Measurements from ENCODE around the gene TNS2. TPM values are rescaled to one million over a fixed set of nuclear protein-coding genes. Genes with fewer than 3 reads are reported as not detected.

TNS2 gene
- total and polyA plus RNA-seq, 2 of the 13 experiments (the other 11 are each of a cell fraction or from before 2014, with no cell fraction given), result 8.9 to 20.4 TPM

- no peak for TF ChIP-seq ZNF770 (CRISPR knock-in tag; IDR thresholded peaks at IDR 0.05)
- TF ChIP-seq, protein P1, sequence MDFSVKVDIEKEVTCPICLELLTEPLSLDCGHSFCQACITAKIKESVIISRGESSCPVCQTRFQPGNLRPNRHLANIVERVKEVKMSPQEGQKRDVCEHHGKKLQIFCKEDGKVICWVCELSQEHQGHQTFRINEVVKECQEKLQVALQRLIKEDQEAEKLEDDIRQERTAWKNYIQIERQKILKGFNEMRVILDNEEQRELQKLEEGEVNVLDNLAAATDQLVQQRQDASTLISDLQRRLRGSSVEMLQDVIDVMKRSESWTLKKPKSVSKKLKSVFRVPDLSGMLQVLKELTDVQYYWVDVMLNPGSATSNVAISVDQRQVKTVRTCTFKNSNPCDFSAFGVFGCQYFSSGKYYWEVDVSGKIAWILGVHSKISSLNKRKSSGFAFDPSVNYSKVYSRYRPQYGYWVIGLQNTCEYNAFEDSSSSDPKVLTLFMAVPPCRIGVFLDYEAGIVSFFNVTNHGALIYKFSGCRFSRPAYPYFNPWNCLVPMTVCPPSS (IDR thresholded peaks at IDR 0.05), result no peak
- TF ChIP-seq, protein P2, sequence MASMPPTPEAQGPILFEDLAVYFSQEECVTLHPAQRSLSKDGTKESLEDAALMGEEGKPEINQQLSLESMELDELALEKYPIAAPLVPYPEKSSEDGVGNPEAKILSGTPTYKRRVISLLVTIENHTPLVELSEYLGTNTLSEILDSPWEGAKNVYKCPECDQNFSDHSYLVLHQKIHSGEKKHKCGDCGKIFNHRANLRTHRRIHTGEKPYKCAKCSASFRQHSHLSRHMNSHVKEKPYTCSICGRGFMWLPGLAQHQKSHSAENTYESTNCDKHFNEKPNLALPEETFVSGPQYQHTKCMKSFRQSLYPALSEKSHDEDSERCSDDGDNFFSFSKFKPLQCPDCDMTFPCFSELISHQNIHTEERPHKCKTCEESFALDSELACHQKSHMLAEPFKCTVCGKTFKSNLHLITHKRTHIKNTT (CRISPR knock-in tag; IDR thresholded peaks at IDR 0.05), result no peak
- TF ChIP-seq POLR2AphosphoS5 (IDR thresholded peaks at IDR 0.05; ENCODE audit: low read depth, low read length), result peak; percentile 37; the same call in 1 of the 2 replicates
- no peak for TF ChIP-seq MXD1 (CRISPR knock-in tag; IDR thresholded peaks at IDR 0.05)
- TF ChIP-seq, protein P3, sequence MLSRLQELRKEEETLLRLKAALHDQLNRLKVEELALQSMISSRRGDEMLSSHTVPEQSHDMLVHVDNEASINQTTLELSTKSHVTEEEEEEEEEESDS (CRISPR knock-in tag; IDR thresholded peaks at IDR 0.05; ENCODE audit: borderline replicate concordance), result no peak
- 0 out of 2 replicates have a peak, but pooled peaks have one; percentile 23 for TF ChIP-seq YEATS4 (CRISPR knock-in tag; IDR thresholded peaks at IDR 0.05; ENCODE audit: borderline replicate concordance)
- TF ChIP-seq, protein P4, sequence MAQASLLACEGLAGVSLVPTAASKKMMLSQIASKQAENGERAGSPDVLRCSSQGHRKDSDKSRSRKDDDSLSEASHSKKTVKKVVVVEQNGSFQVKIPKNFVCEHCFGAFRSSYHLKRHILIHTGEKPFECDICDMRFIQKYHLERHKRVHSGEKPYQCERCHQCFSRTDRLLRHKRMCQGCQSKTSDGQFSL (CRISPR knock-in tag; IDR thresholded peaks at IDR 0.05), result no peak
- TF ChIP-seq ZNF484 (CRISPR knock-in tag; IDR thresholded peaks at IDR 0.05; ENCODE audit: borderline replicate concordance, low read depth), result no peak
- TF ChIP-seq ZNF251 (CRISPR knock-in tag; IDR thresholded peaks at IDR 0.05), result no peak
- TF ChIP-seq MATR3 (CRISPR knock-in tag; IDR thresholded peaks at IDR 0.05), result no peak
- TF ChIP-seq ZFP37 (CRISPR knock-in tag; IDR thresholded peaks at IDR 0.05; ENCODE audit: borderline replicate concordance), result 0 out of 2 replicates have a peak, but pooled peaks have one; percentile 44
- TF ChIP-seq, protein P5, sequence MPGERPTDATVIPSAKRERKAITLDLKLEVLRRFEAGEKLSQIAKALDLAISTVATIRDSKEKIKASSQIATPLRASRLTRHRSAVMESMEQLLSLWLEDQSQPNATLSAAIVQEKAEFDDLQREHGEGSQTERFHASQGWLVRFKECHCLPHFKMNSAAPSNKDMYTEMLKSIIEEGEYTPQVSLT (CRISPR knock-in tag; IDR thresholded peaks at IDR 0.05; ENCODE audit: borderline replicate concordance, low read depth), result no peak
- no peak for TF ChIP-seq HCFC1 (IDR thresholded peaks at IDR 0.05; ENCODE audit: low read depth, low read length)
- peak; percentile 61; the same call in 1 of the 2 replicates for TF ChIP-seq TGIF2 (CRISPR knock-in tag; IDR thresholded peaks at IDR 0.05)
- TF ChIP-seq ZNF775 (CRISPR knock-in tag; IDR thresholded peaks at IDR 0.05; ENCODE audit: borderline replicate concordance), result no peak
- no peak for TF ChIP-seq THAP7 (CRISPR knock-in tag; IDR thresholded peaks at IDR 0.05)
- TF ChIP-seq POLR2G (IDR thresholded peaks at IDR 0.05; ENCODE audit: low read depth, low read length), result no peak
- TF ChIP-seq RCOR2 (CRISPR knock-in tag; IDR thresholded peaks at IDR 0.05), result peak; percentile 80; the same call in 1 of the 2 replicates
- no peak for TF ChIP-seq ZBTB1 (CRISPR knock-in tag; IDR thresholded peaks at IDR 0.05; ENCODE audit: borderline replicate concordance)
- TF ChIP-seq GABPB1 (CRISPR knock-in tag; IDR thresholded peaks at IDR 0.05), result no peak; the same call in 1 of the 2 replicates
- no peak for TF ChIP-seq IRF9 (CRISPR knock-in tag; IDR thresholded peaks at IDR 0.05; ENCODE audit: borderline replicate concordance)
- TF ChIP-seq ZNF788 (CRISPR knock-in tag; IDR thresholded peaks at IDR 0.05; ENCODE audit: borderline replicate concordance), result no peak
Measured at GRCh38 chr12:53103860-53104305, 54.0 kb downstream of the TNS2 start (continued).

Data from HepG2 (cell line).